PC-9 (cell line): ENCODE measurements around the gene GABRB3.

Experiments
- EZH2 ChIP-seq: fragments of 200-600 bp; sonication (generic); IDR thresholded peaks from 2 replicates; pipeline ENCODE4 v1.8.0; 2017; ENCODE audit warnings: antibody characterized with exemption, low read depth
- TF ChIP-seq, protein P1 (sequence below): fragments of 200-600 bp; sonication (generic); conservative IDR thresholded peaks from 2 replicates; pipeline ENCODE4 v1.6.1; 2017; ENCODE audit warnings: mixed run types, antibody characterized with exemption, mild to moderate bottlenecking, moderate library complexity

GRCh38 chr15:26624128-26624527 is 148.7 kb downstream of the GABRB3 start:
- TF ChIP-seq EZH2 = no peak
- TF ChIP-seq, protein P1, sequence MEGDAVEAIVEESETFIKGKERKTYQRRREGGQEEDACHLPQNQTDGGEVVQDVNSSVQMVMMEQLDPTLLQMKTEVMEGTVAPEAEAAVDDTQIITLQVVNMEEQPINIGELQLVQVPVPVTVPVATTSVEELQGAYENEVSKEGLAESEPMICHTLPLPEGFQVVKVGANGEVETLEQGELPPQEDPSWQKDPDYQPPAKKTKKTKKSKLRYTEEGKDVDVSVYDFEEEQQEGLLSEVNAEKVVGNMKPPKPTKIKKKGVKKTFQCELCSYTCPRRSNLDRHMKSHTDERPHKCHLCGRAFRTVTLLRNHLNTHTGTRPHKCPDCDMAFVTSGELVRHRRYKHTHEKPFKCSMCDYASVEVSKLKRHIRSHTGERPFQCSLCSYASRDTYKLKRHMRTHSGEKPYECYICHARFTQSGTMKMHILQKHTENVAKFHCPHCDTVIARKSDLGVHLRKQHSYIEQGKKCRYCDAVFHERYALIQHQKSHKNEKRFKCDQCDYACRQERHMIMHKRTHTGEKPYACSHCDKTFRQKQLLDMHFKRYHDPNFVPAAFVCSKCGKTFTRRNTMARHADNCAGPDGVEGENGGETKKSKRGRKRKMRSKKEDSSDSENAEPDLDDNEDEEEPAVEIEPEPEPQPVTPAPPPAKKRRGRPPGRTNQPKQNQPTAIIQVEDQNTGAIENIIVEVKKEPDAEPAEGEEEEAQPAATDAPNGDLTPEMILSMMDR = no peak
